NB4 (cell line): ENCODE data around the gene ATP1A3.

ENCODE experiments used
- CTCF ChIP-seq: IDR thresholded peaks from one replicate; pipeline ENCODE4 v1.5.1; 2012; ENCODE audit warnings: low read depth, low read length
- MAX ChIP-seq: IDR thresholded peaks from 2 replicates; pipeline ENCODE4 v1.6.1; 2011; ENCODE audit warnings: low read depth, low read length
- MYC ChIP-seq: IDR thresholded peaks from 2 replicates; pipeline ENCODE4 v1.6.1; 2011; ENCODE audit warnings: low read depth, low read length
- POLR2A ChIP-seq: IDR thresholded peaks from 2 replicates; pipeline ENCODE4 v1.6.1; 2011; ENCODE audit warnings: mild to moderate bottlenecking; ENCODE audit not compliant: insufficient read length; ENCODE audit errors: extremely low read depth

- TF ChIP-seq MYC (no peak), POLR2A (no peak), CTCF (no peak), MAX (no peak)
Measured at GRCh38 chr19:41940731-41941409, 53.2 kb downstream of the ATP1A3 start.
